Endodermal cell (in vitro differentiated cells): ENCODE data around the gene ZIM2. TPM values are rescaled to one million over a fixed set of nuclear protein-coding genes. Genes with fewer than 3 reads are reported as not detected.

ENCODE experiments used
- DNase-seq: peaks from one replicate; pipeline ENCODE4 v3.0.0-alpha.2; 2017
- H3K27ac ChIP-seq: 2 replicates; pipeline ENCODE4 v1.5.1; 2013; ENCODE audit warnings: mild to moderate bottlenecking, low read depth, low read length, moderate library complexity
- H3K27me3 ChIP-seq: 2 replicates; pipeline ENCODE4 v1.6.1; 2013; ENCODE audit warnings: mild to moderate bottlenecking, low read length, moderate library complexity; ENCODE audit not compliant: insufficient read depth, control insufficient read depth, poor library complexity, severe bottlenecking
- H3K36me3 ChIP-seq: 2 replicates; pipeline ENCODE4 v1.7.0; 2013; ENCODE audit warnings: mild to moderate bottlenecking, low read length, moderate library complexity; ENCODE audit not compliant: control insufficient read depth, insufficient read depth
- H3K4me1 ChIP-seq: one replicate; pipeline ENCODE4 v1.7.0; 2013; ENCODE audit warnings: low read length; ENCODE audit not compliant: control insufficient read depth, insufficient read depth
- H3K4me3 ChIP-seq: 2 replicates; pipeline ENCODE4 v1.5.1; 2013; ENCODE audit warnings: mild to moderate bottlenecking, low read length, moderate library complexity
- H3K9ac ChIP-seq: 2 replicates; pipeline ENCODE4 v1.6.1; 2013; ENCODE audit warnings: mild to moderate bottlenecking, low read length, moderate library complexity; ENCODE audit not compliant: poor library complexity, severe bottlenecking; ENCODE audit errors: extremely low read depth
- H3K9me3 ChIP-seq: 2 replicates; pipeline ENCODE4 v1.6.1; 2013; ENCODE audit warnings: mild to moderate bottlenecking, low read length, moderate library complexity; ENCODE audit not compliant: control insufficient read depth
- H3K27ac Mint-ChIP-seq: 2 replicates; pipeline ENCODE4 v1.8.0; 2020; ENCODE audit warnings: mixed read lengths
- H3K27me3 Mint-ChIP-seq: 2 replicates; pipeline ENCODE4 v1.8.0; 2021; ENCODE audit warnings: mild to moderate bottlenecking, mixed read lengths; ENCODE audit not compliant: insufficient read depth
- H3K36me3 Mint-ChIP-seq: 2 replicates; pipeline ENCODE4 v1.8.0; 2020; ENCODE audit warnings: low read depth, mixed read lengths
- H3K4me1 Mint-ChIP-seq: 2 replicates; pipeline ENCODE4 v1.8.0; 2020; ENCODE audit warnings: mixed read lengths
- H3K4me3 Mint-ChIP-seq: 2 replicates; pipeline ENCODE4 v1.8.0; 2020; ENCODE audit warnings: mild to moderate bottlenecking, moderate library complexity, mixed read lengths
- H3K9me3 Mint-ChIP-seq: 2 replicates; pipeline ENCODE4 v1.8.0; 2020; ENCODE audit warnings: mild to moderate bottlenecking, mixed read lengths
- WGBS, 2 experiments: methylation state at CpG; one replicate each; pipeline versions ENCODE4 v1.1.5 to v1.1.7; 2013; ENCODE audit warnings: missing lambda C conversion rate in 2 of 2, mixed read lengths in 1 of 2; ENCODE audit not compliant: insufficient coverage in 1 of 2, insufficient read length in 1 of 2; 5-methylcytosine and 5-hydroxymethylcytosine counted together
- total RNA-seq, 2 donors: library from RNA; stranded (reverse); fragmentation: NEBNext Ultra II Directional in 1 of 2; extraction: Animal tissue kit (Norgen Biotek cat#: 25700) in 1 of 2; gene quantifications; 2 replicates in 1 of 2; 3 replicates in 1 of 2; pipeline ENCODE4 v1.2.1, GENCODE V29; 2021
- TF ChIP-seq, protein P1 (sequence below): fragments of 200-600 bp; sonication (generic); conservative IDR thresholded peaks from 2 replicates; pipeline ENCODE4 v1.5.0; 2021; ENCODE audit warnings: antibody characterized with exemption, mild to moderate bottlenecking

ZIM2 gene
- total RNA-seq, 2 donors from 2014 or later: not detected

DNA sequence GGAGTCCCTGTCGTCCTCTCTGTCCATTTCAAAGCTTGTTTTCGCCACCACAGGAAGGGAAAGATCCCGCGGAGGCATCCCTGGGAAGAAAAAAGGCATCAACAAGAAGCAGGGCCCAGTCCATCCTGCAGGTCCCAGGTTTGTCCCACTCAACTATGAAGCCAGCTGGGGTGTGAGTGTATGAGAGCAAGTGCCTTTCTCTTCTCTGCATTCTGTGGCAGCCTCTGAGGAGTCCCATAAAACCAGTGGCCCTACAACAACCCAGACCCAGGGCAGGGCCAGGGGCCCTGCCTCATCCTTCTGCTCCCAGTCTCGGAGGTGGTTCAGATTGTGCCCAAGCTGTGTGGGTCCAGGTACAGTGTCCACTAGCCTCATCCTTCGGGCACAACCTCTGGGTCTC lies 18.9 kb downstream of the ZIM2 start:
- TF ChIP-seq, protein P1, sequence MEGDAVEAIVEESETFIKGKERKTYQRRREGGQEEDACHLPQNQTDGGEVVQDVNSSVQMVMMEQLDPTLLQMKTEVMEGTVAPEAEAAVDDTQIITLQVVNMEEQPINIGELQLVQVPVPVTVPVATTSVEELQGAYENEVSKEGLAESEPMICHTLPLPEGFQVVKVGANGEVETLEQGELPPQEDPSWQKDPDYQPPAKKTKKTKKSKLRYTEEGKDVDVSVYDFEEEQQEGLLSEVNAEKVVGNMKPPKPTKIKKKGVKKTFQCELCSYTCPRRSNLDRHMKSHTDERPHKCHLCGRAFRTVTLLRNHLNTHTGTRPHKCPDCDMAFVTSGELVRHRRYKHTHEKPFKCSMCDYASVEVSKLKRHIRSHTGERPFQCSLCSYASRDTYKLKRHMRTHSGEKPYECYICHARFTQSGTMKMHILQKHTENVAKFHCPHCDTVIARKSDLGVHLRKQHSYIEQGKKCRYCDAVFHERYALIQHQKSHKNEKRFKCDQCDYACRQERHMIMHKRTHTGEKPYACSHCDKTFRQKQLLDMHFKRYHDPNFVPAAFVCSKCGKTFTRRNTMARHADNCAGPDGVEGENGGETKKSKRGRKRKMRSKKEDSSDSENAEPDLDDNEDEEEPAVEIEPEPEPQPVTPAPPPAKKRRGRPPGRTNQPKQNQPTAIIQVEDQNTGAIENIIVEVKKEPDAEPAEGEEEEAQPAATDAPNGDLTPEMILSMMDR: no peak
- Histone ChIP-seq H3K4me1 (no peaks in the 10 kb centered on the region), H3K36me3 (no peaks in the 10 kb centered on the region), H3K4me3 (no peak overlapping the region), H3K27ac (no peak overlapping the region), H3K27me3 (no peaks in the 10 kb centered on the region), H3K9me3 (peaks cover 95% of the 10 kb centered on the region), H3K9ac (no peak overlapping the region)
- no peak overlapping the region for H3K4me3 Mint-ChIP-seq
- no peaks in the 10 kb centered on the region for H3K4me1 Mint-ChIP-seq
- H3K27me3 Mint-ChIP-seq: no peaks in the 10 kb centered on the region
- H3K27ac Mint-ChIP-seq: no peak overlapping the region
- DNase-seq: no peak
- H3K36me3 Mint-ChIP-seq: no peaks in the 10 kb centered on the region
- WGBS, 2 experiments: 48 to 72% methylated on average over 4 to 6 of the region's 6 CpGs
- peaks cover 100% of the 10 kb centered on the region for H3K9me3 Mint-ChIP-seq

DNA sequence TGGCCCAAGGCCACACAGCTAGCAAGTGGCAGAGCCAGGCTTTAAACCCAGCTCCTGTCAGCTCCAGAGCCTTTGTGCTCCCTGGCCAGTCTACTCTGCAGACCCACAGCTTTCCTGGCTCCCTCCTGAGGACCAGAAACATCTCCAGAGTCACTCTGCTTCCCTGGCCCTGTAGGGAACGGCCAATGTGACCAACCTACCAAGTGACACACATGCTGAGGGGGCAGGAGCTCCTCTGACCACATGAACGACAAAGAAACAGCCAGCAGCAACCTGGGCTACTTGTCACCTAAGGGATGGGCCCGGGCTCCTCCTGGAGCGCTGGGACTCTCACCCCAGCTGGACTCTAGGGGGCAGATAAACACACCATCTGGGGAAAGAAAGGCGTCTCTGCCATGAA lies 19.3 kb downstream of the ZIM2 start:
- no peaks in the 10 kb centered on the region for H3K27me3 Mint-ChIP-seq
- no peak for DNase-seq
- H3K36me3 Mint-ChIP-seq: no peaks in the 10 kb centered on the region
- H3K9me3 Mint-ChIP-seq: peaks cover 100% of the 10 kb centered on the region
- no peaks in the 10 kb centered on the region for H3K36me3 ChIP-seq
- no peak overlapping the region for H3K4me3 ChIP-seq
- H3K4me3 Mint-ChIP-seq: no peak overlapping the region
- no peaks in the 10 kb centered on the region for H3K4me1 Mint-ChIP-seq
- H3K4me1 ChIP-seq: no peaks in the 10 kb centered on the region
- no peak overlapping the region for H3K27ac ChIP-seq
- H3K27me3 ChIP-seq: no peaks in the 10 kb centered on the region
- TF ChIP-seq, protein P1: no peak
- H3K27ac Mint-ChIP-seq: no peak overlapping the region
- 57 to 62% methylated on average over 3 to 5 of the region's 5 CpGs for WGBS, 2 experiments
- no peak overlapping the region for H3K9ac ChIP-seq
- H3K9me3 ChIP-seq: peaks cover 95% of the 10 kb centered on the region

DNA sequence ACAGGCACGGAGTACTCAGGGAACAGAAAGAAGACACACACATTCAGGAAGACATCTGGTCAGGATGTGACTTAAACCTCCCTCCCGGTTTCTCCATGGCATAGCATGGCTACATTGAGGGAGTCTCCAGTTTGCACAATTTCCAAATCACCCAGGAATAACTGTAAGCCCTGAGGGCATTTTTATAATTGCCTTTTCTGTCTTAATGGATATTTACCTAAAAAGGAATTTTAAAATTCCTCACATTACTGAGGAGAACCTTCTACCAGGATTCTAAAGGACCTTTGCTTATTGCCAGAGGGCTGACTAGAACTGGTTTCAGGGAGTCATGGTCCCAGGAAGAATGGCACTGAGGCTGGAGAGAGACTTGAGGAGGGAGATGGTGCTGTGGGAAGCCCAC lies 21.4 kb downstream of the ZIM2 start:
- Mint-ChIP-seq H3K9me3 (peaks cover 100% of the 10 kb centered on the region), H3K27ac (no peak overlapping the region), H3K4me3 (no peak overlapping the region), H3K36me3 (no peaks in the 10 kb centered on the region), H3K4me1 (no peaks in the 10 kb centered on the region), H3K27me3 (no peaks in the 10 kb centered on the region)
- Histone ChIP-seq H3K27ac (no peak overlapping the region), H3K27me3 (no peaks in the 10 kb centered on the region), H3K9ac (no peak overlapping the region), H3K4me1 (no peaks in the 10 kb centered on the region), H3K4me3 (no peak overlapping the region), H3K36me3 (no peaks in the 10 kb centered on the region), H3K9me3 (peaks cover 94% of the 10 kb centered on the region)
- WGBS, 2 experiments: 7 to 58% methylated on average over 2 of the region's 2 CpGs
- no peak for DNase-seq
- TF ChIP-seq, protein P1: no peak
